Endothelial cell of umbilical vein (primary cell): ENCODE data around the gene CAMTA1. TPM values are rescaled to one million over a fixed set of nuclear protein-coding genes. Genes with fewer than 3 reads are reported as not detected.

ENCODE experiments used
- BruUV-seq: library from RNA; stranded (reverse); fragments of 400-500 nt; replicated peaks from 2 replicates; lab custom pipeline; 2021; lab: Mats Ljungman, UMichigan
- CTCF ChIA-PET: fragments of 300-600, 350-600 bp; sonication (Branson Sonifier 250); formaldehyde crosslinking; loops from one replicate; lab custom pipeline; 2021; ENCODE audit warnings: antibody characterized with exemption, inconsistent platforms; lab: Charles Lee
- POLR2A ChIA-PET: fragments of 300-600, 350-600 bp; sonication (Branson Sonifier 250); formaldehyde crosslinking; loops from one replicate; lab custom pipeline; 2021; ENCODE audit warnings: antibody characterized with exemption, inconsistent platforms; lab: Charles Lee
- DNase-seq: peaks from one replicate; pipeline ENCODE4 v3.0.0-alpha.2; 2011; ENCODE audit warnings: low read depth, low spot score
- FAIRE-seq: peaks from 2 replicates; lab custom pipeline; 2011; peaks lifted over from hg19 to GRCh38; lab: Jason Lieb, UNC
- H2AFZ ChIP-seq: 2 replicates; pipeline ENCODE4 v1.6.0; 2012; ENCODE audit warnings: low read depth, low read length, control low read depth, inconsistent platforms
- H3K27ac ChIP-seq: 2 replicates; pipeline ENCODE4 v1.5.1; 2011; ENCODE audit warnings: low read depth, mild to moderate bottlenecking, control low read depth, low read length, moderate library complexity; ENCODE audit not compliant: insufficient read depth
- H3K27me3 ChIP-seq, 2 experiments: 2 replicates each; pipeline versions ENCODE4 v1.6.0 to v1.6.1; 2011; ENCODE audit warnings: low read length in 2 of 2, mixed read lengths in 1 of 2; ENCODE audit not compliant: control insufficient read depth in 2 of 2, insufficient read depth in 2 of 2
- H3K36me3 ChIP-seq, 2 experiments: 2 replicates in 1 of 2; 3 replicates in 1 of 2; pipeline ENCODE4 v1.5.1; 2011; ENCODE audit warnings: low read length in 2 of 2, mild to moderate bottlenecking in 1 of 2, moderate library complexity in 1 of 2; ENCODE audit not compliant: control insufficient read depth in 2 of 2, insufficient read depth in 2 of 2; ENCODE audit errors: extremely low read depth in 1 of 2
- H3K4me1 ChIP-seq: 3 replicates; pipeline ENCODE4 v1.5.1; 2011; ENCODE audit warnings: mild to moderate bottlenecking, low read length; ENCODE audit not compliant: control insufficient read depth, insufficient read depth; ENCODE audit errors: extremely low read depth
- H3K4me2 ChIP-seq: 2 replicates; pipeline ENCODE4 v1.6.1; 2011; ENCODE audit warnings: low read length, control low read depth, mixed read lengths; ENCODE audit not compliant: insufficient read depth
- H3K4me3 ChIP-seq, 3 experiments: fragments of 200-600 bp in 1 of 3; sonication (generic), shearing (Covaris generic) in 1 of 3; replicated peaks in 1 of 3; 2 replicates each; pipeline ENCODE4 v1.5.1; 2011 to 2016; ENCODE audit warnings: control low read depth in 3 of 3, low read length in 3 of 3, mild to moderate bottlenecking in 2 of 3, inconsistent platforms in 1 of 3, low read depth in 1 of 3, moderate library complexity in 1 of 3; ENCODE audit not compliant: insufficient read depth in 1 of 3
- H3K79me2 ChIP-seq: 2 replicates; pipeline ENCODE4 v1.6.0; 2012; ENCODE audit warnings: low read length, inconsistent platforms; ENCODE audit not compliant: control insufficient read depth, insufficient read depth
- H3K9ac ChIP-seq: replicated peaks from 2 replicates; pipeline ENCODE3; 2011; ENCODE audit warnings: low read length, control low read depth; ENCODE audit not compliant: insufficient read depth; ENCODE audit errors: extremely low read depth
- H3K9me1 ChIP-seq: replicated peaks from 3 replicates; pipeline ENCODE4 v1.6.0; 2011; ENCODE audit warnings: mild to moderate bottlenecking, low read length; ENCODE audit not compliant: control insufficient read depth, insufficient read depth; ENCODE audit errors: extremely low read depth
- H3K9me3 ChIP-seq: replicated peaks from 2 replicates; pipeline ENCODE4 v1.5.1; 2012; ENCODE audit warnings: low read length, inconsistent platforms; ENCODE audit not compliant: control insufficient read depth, insufficient read depth
- H4K20me1 ChIP-seq: replicated peaks from 2 replicates; pipeline ENCODE3; 2011; ENCODE audit warnings: mild to moderate bottlenecking, low read length; ENCODE audit not compliant: control insufficient read depth, insufficient read depth; ENCODE audit errors: extremely low read depth
- CTCF ChIP-seq, 2 donors: IDR thresholded peaks; 1 replicate in 1 of 2; 2 replicates in 1 of 2; pipeline ENCODE4 v1.5.1; 2011; ENCODE audit warnings: low read length in 2 of 2, mild to moderate bottlenecking in 2 of 2, moderate library complexity in 2 of 2, control low read depth in 1 of 2, inconsistent platforms in 1 of 2, low read depth in 1 of 2; ENCODE audit not compliant: insufficient read depth in 1 of 2; ENCODE audit errors: extremely low read depth in 1 of 2
- EZH2 ChIP-seq: IDR thresholded peaks from 2 replicates; pipeline ENCODE4 v1.6.1; 2012; ENCODE audit warnings: borderline replicate concordance, low read depth, mild to moderate bottlenecking, moderate library complexity, low read length, inconsistent platforms; ENCODE audit not compliant: severe bottlenecking
- FOS ChIP-seq: IDR thresholded peaks from 2 replicates; pipeline ENCODE4 v1.6.1; 2011; ENCODE audit warnings: mild to moderate bottlenecking, low read length, moderate library complexity, borderline replicate concordance; ENCODE audit not compliant: insufficient read depth
- GATA2 ChIP-seq: IDR thresholded peaks from 2 replicates; pipeline ENCODE4 v1.7.0; 2011; ENCODE audit warnings: low read depth, mild to moderate bottlenecking, moderate library complexity, mixed read lengths, low read length; ENCODE audit not compliant: insufficient read length, insufficient read depth
- JUN ChIP-seq: IDR thresholded peaks from 2 replicates; pipeline ENCODE4 v1.6.1; 2011; ENCODE audit warnings: borderline replicate concordance, low read depth; ENCODE audit not compliant: insufficient read length, insufficient read depth
- MAX ChIP-seq: IDR thresholded peaks from 2 replicates; pipeline ENCODE4 v1.6.1; 2011; ENCODE audit not compliant: insufficient read depth, insufficient read length
- MYC ChIP-seq: IDR thresholded peaks from one replicate; pipeline ENCODE4 v1.6.1; 2011; ENCODE audit warnings: mild to moderate bottlenecking, low read depth, low read length
- POLR2A ChIP-seq: IDR thresholded peaks from 2 replicates; pipeline ENCODE4 v1.6.1; 2012; ENCODE audit warnings: low read depth, mild to moderate bottlenecking, control low read depth, low read length
- POLR2AphosphoS5 ChIP-seq: IDR thresholded peaks from 2 replicates; pipeline ENCODE4 v1.6.1; 2012; ENCODE audit warnings: low read depth, mild to moderate bottlenecking, control low read depth, low read length, moderate library complexity; ENCODE audit not compliant: insufficient read depth
- dilution Hi-C: fragments of 300-500 bp; cut with MboI; formaldehyde crosslinking; loops from one replicate; pipeline ENCODE4 v1.15.0; 2019; ENCODE audit warnings: low sequenced_read_pairs; ENCODE audit not compliant: extremely low pct_ligation_motif_present
- intact Hi-C: fragments of 100-400 bp; cut with micrococcal nuclease; formaldehyde crosslinking; loops from one replicate; pipeline ENCODE4 v1.10.0; 2022
- polyA plus RNA-seq, 4 experiments: library from polyadenylated mRNA; depleted of rRNA in 3 of 4; stranded (reverse) in 3 of 4; unstranded in 1 of 4; fragments of >200 nt; gene quantifications; 2 replicates each; pipeline versions ENCODE4 v1.2.1 to v1.2.3, GENCODE V29; 2011 to 2012; ENCODE audit warnings: missing spikeins in 1 of 4
- total RNA-seq: library from RNA; stranded (reverse); gene quantifications from 2 replicates; pipeline ENCODE4 v1.2.3, GENCODE V29; 2021

Gene CAMTA1
- total and polyA plus RNA-seq, 2 donors (not counting 3 experiments of a cell fraction or from before 2014, with no cell fraction given) = 50.8 to 92.7 TPM

- BruUV-seq = no TSS peak
- Histone ChIP-seq H3K4me2 (no peak overlapping the region), H3K4me1 (no peaks in the 10 kb centered on the region), H3K9me1 (no peaks in the 10 kb centered on the region), H3K79me2 (no peaks in the 10 kb centered on the region), H2AFZ (no peak overlapping the region), H3K36me3 (no peaks in the 10 kb centered on the region), H4K20me1 (no peaks in the 10 kb centered on the region), H3K9ac (no peak overlapping the region), H3K9me3 (no peaks in the 10 kb centered on the region), H3K27ac (no peak overlapping the region), H3K4me3 (no peak overlapping the region), H3K27me3 (no peaks in the 10 kb centered on the region)
- dilution Hi-C loops = no loop called here
- DNase-seq (no peak), FAIRE-seq (no peak)
- intact Hi-C loops = no loop called here
- ChIA-PET CTCF (no interaction called here), POLR2A (no interaction called here)
- TF ChIP-seq MAX (no peak), FOS (no peak), POLR2AphosphoS5 (no peak), MYC (no peak), JUN (no peak), CTCF (IDR thresholded peaks at IDR 0.05; ENCODE audit: extremely low read depth in 1 of 2, insufficient read depth in 1 of 2, low read depth in 1 of 2, low read length in 2 of 2) (no peak), GATA2 (no peak), POLR2A (no peak), EZH2 (no peak)
These were observed 405.0 kb downstream of the CAMTA1 start for GRCh38 chr1:7190261-7190660.
